WTC11 (cell line): ENCODE measurements around the gene MAP1S.

Experiments used
- CTCF ChIP-seq: fragments of 200-600 bp; IDR thresholded peaks from 2 replicates; pipeline ENCODE4 v1.8.0; 2022; ENCODE audit warnings: antibody characterized with exemption
- ETV6 ChIP-seq: sonication (generic); formaldehyde crosslinking; IDR thresholded peaks from 2 replicates; pipeline ENCODE4 v1.8.1; 2022; ENCODE audit warnings: mild to moderate bottlenecking, missing genetic modification reagents
- MAX ChIP-seq: sonication (generic); formaldehyde crosslinking; IDR thresholded peaks from 2 replicates; pipeline ENCODE4 v1.8.0; 2022; ENCODE audit warnings: mild to moderate bottlenecking, missing genetic modification reagents
- ZNF425 ChIP-seq: fragments of 250-450 bp; sonication (Bioruptor Pico); conservative IDR thresholded peaks from 2 replicates; pipeline ENCODE4 v1.9.0; 2021; ENCODE audit warnings: mild to moderate bottlenecking

- TF ChIP-seq CTCF: no peak
- no peak for TF ChIP-seq ZNF425 (CRISPR knock-in tag)
- no peak for TF ChIP-seq ETV6 (CRISPR knock-in tag)
- TF ChIP-seq MAX (CRISPR knock-in tag): no peak
Measured at GRCh38 chr19:17716309-17716929, 2.9 kb upstream of the MAP1S start.
